ENCODE data around the gene HAUS3. TPM values are rescaled to one million over a fixed set of nuclear protein-coding genes. Genes with fewer than 3 reads are reported as not detected.

The HAUS3 gene
- total RNA-seq, 1 experiment from 2014 or later: 11.9 TPM

GRCh38 chr4:2262145-2262943, 20.4 kb upstream of the HAUS3 start (continued):
- TF ChIP-seq USF2 (CRISPR knock-in tag; IDR thresholded peaks at IDR 0.05) (peak; percentile 81), HMGXB4 (CRISPR knock-in tag; IDR thresholded peaks at IDR 0.05) (no peak), ESRRA (CRISPR knock-in tag; IDR thresholded peaks at IDR 0.05; ENCODE audit: borderline replicate concordance) (no peak), RELA (CRISPR knock-in tag; IDR thresholded peaks at IDR 0.05; ENCODE audit: borderline replicate concordance) (0 out of 2 replicates have a peak, but pooled peaks have one; percentile 59), ZNF416 (CRISPR knock-in tag; IDR thresholded peaks at IDR 0.05) (no peak), FOXP4 (CRISPR knock-in tag; IDR thresholded peaks at IDR 0.05) (peak; percentile 88; the same call in 1 of the 2 replicates), STAT6 (CRISPR knock-in tag; conservative IDR thresholded peaks at IDR 0.05; ENCODE audit: low read depth) (no peak), PRRX2 (CRISPR knock-in tag; IDR thresholded peaks at IDR 0.05) (no peak), ZNF121 (CRISPR knock-in tag; IDR thresholded peaks at IDR 0.05) (no peak), ETV6 (CRISPR knock-in tag; IDR thresholded peaks at IDR 0.05) (peak; percentile 74; the same call in 1 of the 2 replicates), ZNF423 (CRISPR knock-in tag; IDR thresholded peaks at IDR 0.05) (no peak), SOX15 (CRISPR knock-in tag; IDR thresholded peaks at IDR 0.05) (no peak), ZNF396 (CRISPR knock-in tag; IDR thresholded peaks at IDR 0.05; ENCODE audit: borderline replicate concordance) (no peak), ZNF425 (CRISPR knock-in tag; conservative IDR thresholded peaks at IDR 0.05) (no peak), SP1 (CRISPR knock-in tag; conservative IDR thresholded peaks at IDR 0.05) (peak; percentile 29; the same call in 1 of the 2 replicates), CREM (CRISPR knock-in tag; IDR thresholded peaks at IDR 0.05) (0 out of 2 replicates have a peak, but pooled peaks have one; percentile 40), ZNF281 (CRISPR knock-in tag; IDR thresholded peaks at IDR 0.05) (no peak)

Measured in WTC11 (cell line).